ENCODE measurements around the gene RAE1.
A peak's percentile ranks its signal among the peaks of the same experiment; 100 is the strongest.

DNA sequence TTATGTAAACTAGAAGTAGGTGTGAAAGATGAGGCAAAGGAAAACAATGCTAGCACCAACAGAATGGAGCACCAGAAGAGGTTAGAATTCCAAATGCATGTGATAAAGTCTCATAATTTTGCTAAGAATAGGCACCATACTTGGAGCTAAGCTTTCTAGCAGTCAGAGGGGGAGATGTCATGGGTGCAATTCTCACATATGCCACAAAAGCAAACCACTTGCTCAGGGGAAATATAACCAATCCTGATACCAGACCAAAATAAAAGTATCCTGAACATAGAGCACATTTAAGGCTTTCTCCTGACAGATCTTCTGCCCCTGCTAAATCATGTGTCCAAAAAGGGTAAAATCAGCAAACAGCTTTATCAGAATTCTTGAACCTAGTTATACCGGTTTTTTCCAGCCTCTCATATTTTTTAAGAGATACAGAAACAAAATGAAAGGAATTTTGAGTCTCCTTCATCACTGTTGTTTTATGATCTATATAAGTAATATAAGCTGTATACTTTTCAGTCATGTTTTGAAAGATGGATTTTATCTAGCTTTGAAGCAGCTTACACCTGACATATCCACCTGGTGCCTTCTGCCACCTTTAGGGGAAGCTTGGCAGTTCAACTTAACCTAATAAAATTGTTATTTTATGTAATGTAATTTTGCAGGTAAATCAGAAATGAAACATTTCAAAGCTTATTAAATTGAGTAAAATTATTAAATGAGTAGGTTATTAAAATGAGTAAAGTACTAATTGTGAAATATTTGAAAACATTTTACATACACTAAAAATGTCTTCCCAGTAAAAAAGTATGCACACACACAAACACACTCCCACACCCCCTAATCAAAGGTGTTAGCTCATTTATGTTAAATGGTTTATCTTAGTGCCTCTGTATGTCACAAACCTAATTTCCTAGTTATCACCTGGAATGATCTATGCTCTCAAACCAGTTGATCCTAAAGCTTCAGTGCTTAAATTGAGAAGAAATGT is 18.7 kb upstream of the RAE1 start:
- TF ChIP-seq POLR2A (IDR thresholded peaks at IDR 0.05), result no peak
- TF ChIP-seq, protein P1, sequence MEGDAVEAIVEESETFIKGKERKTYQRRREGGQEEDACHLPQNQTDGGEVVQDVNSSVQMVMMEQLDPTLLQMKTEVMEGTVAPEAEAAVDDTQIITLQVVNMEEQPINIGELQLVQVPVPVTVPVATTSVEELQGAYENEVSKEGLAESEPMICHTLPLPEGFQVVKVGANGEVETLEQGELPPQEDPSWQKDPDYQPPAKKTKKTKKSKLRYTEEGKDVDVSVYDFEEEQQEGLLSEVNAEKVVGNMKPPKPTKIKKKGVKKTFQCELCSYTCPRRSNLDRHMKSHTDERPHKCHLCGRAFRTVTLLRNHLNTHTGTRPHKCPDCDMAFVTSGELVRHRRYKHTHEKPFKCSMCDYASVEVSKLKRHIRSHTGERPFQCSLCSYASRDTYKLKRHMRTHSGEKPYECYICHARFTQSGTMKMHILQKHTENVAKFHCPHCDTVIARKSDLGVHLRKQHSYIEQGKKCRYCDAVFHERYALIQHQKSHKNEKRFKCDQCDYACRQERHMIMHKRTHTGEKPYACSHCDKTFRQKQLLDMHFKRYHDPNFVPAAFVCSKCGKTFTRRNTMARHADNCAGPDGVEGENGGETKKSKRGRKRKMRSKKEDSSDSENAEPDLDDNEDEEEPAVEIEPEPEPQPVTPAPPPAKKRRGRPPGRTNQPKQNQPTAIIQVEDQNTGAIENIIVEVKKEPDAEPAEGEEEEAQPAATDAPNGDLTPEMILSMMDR (IDR thresholded peaks at IDR 0.05), result peak in 5 of 6 experiments; percentile 28 to 68 (median 45)

All from esophagus squamous epithelium (tissue), 4 donors.